GM18508 (cell line): ENCODE results near the gene SLC22A8.
"Not testable (repeated sequence)": the region's sequence is repeated elsewhere in the genome, so short reads cannot be mapped to it uniquely, and the experiment has no call there.

Experiments
- ATAC-seq: cut with Tn5 transposase; IDR thresholded peaks from one replicate; pipeline ENCODE4 v1.9.1; 2021; ENCODE audit warnings: moderate number of reproducible peaks; ENCODE audit not compliant: insufficient read depth, unreplicated experiment

SLC22A8 gene

DNA sequence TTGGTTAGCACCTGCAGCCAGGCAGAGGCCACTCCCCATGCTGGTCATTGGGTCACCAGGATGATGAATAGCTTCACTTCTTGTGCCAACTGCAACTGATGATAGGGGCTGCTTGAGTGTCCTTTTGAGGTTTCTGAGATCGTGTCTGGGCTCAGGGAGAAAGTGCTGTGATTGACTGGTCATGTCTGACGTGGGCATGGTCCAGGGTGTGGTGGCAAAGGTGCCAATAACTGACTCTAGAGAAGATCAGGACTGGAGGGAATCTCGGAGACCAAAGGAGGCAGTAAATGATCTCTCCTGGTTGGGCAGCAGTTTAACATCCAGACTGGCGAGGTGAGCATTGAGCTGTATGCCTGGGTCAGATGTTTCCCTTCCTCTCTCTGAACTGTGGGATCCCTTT, 20.9 kb downstream of the SLC22A8 start:
- no peak for ATAC-seq

DNA sequence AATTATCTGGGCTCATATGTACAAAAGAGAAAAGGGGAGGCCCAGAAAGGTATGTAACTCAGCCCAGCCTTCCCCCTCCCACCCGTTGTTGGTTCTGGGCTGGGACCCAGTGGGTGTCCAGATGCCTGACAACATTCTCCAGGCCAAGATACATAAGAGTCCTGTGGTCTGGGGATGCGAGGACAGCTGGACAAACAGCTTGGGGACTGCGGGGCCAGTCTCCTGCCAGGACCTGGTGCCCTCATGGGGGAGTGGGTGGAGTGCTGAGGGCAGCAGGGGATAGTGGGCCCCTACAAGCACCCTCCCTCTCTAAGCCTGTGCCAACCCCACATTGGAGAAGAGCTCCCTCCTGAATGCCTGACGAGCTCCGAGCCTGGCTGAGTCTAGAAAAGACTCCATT, 27.4 kb downstream of the SLC22A8 start:
- ATAC-seq: no peak

GRCh38 chr11:62985041-62985750, 30.4 kb downstream of the SLC22A8 start:
- no peak for ATAC-seq

DNA sequence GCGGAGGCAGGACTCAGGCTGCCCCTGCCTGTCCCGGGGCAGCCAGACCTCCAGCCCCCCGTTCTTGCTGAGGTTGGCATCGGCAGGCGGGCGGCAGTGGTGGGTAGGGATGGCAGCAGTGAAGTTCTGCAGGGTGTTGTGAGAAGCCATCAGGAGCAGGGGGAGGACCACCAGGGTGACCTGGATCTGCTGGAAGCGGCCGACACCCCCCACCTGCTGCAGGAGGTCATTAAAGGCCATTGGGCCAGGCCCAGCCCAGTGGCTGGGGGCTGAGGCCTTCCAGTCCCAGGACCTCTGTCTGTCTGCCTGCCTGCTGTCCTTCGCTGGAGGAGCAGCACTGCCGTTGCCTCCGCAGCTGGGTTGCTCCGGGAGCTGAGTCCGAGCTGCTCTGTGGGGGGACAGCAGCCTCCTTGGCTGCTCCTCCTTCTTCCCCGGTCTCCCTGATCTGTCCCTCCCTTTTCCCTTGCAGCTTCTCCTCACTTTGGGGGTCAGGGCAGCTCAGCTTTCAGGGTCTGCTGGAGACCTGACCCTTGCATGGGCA, 31.1 kb downstream of the SLC22A8 start, which contains the start of gene SLC22A6:
Gene SLC22A6, minus strand, starts transcription at position 517 of the 541 bp plus-strand sequence. Its CDS starts 277 bp downstream, at position 240.
- ATAC-seq: no peak

- ATAC-seq: no peak
Observed at GRCh38 chr11:62983536-62984199, 32.0 kb downstream of the SLC22A8 start.

GRCh38 chr11:62981743-62982142, 33.9 kb downstream of the SLC22A8 start:
- no peak for ATAC-seq

- ATAC-seq: no peak
Observed at GRCh38 chr11:62980133-62980760, 35.4 kb downstream of the SLC22A8 start.

DNA sequence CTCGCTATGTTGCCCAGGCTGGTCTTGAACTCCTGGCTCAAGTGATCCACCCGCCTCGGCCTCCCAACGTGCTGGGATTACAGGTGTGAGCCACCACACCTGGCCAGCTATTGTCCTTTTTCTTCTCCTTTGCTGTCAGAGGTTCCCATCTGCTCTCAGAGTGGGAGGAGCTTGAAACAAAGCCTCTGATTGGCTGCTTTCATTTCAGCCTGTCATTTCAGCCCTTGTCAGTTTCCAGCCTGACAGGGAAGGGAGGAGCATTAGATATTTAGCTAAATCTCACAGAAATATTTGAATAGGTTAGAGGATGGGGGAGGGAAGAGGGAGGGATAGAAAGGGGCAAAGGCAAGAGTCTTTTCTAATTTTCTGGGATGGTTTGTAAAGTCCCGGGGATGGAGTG, 39.5 kb downstream of the SLC22A8 start:
- ATAC-seq: no peak

- no peak for ATAC-seq
Observed at GRCh38 chr11:62974848-62975522, 40.7 kb downstream of the SLC22A8 start.

GRCh38 chr11:62965574-62965973, 50.1 kb downstream of the SLC22A8 start:
- no peak for ATAC-seq

- no peak for ATAC-seq
Observed at GRCh38 chr11:62962391-62962790, 53.2 kb downstream of the SLC22A8 start.

DNA sequence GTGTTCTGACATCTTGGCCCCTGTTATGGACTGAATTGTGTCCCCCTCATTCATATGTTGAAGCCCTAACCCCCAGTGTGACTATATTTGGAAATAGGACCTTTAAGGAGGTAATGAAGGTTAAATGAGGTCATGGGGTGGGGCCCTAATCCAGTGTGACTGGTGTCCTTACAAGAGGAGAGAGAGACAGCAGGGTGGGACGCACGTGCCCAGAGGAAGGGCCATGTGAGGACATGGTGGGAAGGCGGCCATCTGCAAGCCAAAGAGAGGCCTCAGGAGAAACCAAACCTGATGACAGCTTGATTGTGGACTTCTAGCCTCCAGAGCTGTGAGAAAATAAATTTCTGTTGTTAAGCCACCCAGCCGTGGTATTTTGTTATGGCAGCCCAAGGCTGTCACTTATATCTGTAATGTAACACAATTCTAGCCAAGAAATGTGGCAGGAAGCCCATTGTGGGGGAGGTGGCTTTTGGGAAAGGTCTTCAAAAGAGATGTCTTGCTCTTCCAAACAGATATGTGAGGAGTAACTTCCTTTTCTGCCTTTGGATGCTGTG, 54.5 kb downstream of the SLC22A8 start:
- no peak for ATAC-seq

DNA sequence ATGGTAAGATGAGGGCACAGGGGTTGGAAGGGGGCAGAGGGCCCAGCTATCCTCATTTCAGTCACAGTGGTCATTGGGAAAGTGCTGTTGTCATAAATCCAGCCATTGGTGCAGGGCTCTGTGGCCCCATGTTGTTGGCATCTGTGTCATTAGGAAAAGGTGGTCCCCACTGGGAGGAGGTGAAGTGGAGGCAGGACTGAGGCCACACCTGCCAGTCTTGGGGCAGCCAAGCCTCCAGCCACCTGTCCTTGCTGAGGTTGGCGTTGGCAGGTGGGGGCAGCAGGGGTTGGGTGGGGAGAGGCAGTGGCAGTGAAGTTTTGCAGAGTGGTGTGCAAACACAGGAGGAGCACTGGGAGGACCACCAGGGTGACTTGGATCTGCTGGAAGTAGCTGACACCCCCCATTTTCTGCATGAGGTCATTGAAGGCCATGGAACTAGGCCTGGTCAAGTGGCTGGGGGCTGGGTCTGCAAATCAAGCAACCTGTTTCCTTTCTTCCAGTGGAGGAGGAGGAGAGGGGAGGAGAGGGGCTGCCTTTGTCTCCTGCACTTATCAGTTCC, 56.1 kb downstream of the SLC22A8 start:
- no peak for ATAC-seq

DNA sequence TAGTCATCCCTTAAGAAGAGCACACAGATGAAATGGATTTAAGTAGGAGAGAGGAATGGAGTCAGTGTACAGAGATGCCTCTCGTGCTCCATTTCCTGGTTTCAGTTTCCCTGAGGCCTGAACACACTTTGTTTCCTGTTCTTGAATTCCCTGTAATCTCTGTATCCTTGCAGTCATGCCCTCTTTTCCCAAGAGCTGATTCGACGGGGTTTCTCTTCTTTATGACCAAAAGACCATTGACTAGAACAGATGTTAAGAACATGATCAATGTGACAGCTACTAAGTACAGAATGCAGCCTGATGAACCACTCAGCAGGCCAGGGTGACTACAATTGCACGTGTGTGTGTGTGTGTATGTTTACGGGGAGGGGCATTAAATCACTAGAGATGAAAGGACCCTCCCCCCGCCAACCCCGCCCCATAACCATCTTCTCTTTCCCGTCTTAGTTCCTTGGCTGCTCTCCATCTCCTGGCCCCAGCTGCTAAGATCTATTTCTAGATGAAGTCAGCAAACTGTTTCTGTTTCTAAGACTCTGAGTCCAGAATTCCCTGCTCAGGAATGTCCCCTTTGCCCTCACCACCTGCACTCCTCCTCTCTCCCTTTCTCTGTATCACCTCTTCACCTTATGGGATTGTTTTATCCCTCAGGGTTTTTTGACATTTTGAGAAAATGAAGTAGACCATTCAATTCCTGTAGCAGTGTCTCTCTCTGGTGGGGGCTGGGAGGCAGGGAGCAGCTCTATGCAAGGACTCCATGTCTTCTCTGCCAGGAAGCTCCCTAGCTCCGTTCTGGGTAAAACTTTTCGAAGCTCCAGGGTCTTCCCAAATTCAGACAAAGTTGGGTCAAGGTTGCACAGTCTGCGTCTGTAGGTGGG, 56.9 kb downstream of the SLC22A8 start:
- ATAC-seq: no peak

GRCh38 chr11:62957147-62957546, 58.5 kb downstream of the SLC22A8 start:
- no peak for ATAC-seq

DNA sequence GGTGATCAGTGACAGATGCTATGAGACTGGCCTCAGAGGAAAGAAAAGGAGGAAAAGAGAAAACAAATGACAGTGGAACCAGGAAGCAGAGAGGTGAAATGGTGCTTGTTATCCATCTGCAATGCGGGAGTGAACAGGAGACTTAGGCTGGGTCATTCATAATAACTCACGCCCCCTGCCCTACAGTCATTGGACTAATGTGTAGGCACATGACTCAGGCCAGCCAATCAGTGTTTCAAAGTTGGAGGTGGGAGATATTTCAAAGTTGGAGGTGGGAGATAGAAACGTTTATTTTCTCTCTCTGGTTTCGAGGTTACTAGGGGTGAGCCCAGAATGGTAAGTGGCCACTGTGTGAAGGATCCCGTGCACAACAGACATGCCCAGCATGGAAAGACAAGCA, 61.2 kb downstream of the SLC22A8 start:
- ATAC-seq: no peak

GRCh38 chr11:62953811-62954210, 61.8 kb downstream of the SLC22A8 start:
- no peak for ATAC-seq

DNA sequence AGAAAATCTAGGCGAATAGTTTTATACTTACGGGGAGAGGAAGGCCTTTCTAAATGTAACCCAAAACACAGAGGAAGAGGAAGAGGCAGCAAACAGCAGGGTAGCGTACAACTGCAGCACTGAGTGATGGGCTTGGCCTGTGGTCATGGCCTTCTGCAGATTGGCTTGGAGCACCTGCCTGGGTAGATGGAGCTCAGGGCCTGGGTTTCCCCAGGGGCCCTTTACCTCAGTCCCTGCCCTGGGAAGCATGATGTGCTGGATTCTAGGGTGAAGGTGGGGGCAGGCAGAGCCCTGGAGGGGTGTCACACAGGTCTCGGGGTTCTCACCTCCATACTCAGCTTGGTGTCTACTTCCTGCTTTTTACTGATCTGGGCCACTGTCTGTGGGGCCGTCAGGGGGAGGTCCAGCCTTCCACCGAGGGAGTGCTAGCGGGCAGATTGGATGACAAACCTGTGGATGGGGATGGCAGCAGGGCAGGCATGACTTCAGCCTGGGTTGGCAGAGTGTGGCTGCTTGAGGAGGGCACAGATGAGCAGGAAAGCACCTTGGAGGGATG, 66.8 kb downstream of the SLC22A8 start:
- no peak for ATAC-seq

GRCh38 chr11:62945538-62945937, 70.1 kb downstream of the SLC22A8 start:
- not testable (repeated sequence) for ATAC-seq
